Measurements from ENCODE around the gene PATJ. TPM values are rescaled to one million over a fixed set of nuclear protein-coding genes. Genes with fewer than 3 reads are reported as not detected.
A peak's percentile ranks its signal among the peaks of the same experiment; 100 is the strongest.

Gene PATJ
- total RNA-seq, 1 experiment from 2014 or later = 47.3 TPM

DNA sequence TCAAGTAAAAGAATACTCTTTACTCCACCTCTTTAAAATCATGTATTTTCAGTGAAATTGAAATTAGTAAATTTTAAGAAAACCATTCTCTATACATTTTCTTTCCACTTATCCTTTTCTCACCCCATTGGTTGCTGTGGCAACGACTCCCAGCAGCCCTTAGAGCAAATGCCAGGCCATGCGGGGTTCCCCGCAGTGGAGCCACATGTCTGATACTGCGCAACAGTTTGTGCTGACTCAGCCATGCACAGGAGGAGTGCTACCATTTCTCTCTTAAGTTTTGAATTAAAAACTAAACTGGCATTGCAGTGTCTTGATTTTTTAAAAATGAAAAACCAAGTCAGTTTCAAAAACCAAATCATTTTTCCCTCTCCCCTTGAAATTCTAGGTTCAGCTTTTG is 238.3 kb downstream of the PATJ start:
- Mint-ChIP-seq H3K36me3 (ENCODE audit: insufficient read depth in 1 of 3, low read depth in 3 of 3) (peaks cover 0 to 2% (median 0%) of the 10 kb centered on the region in 3 experiments; a peak in 1 of 7 replicates), H3K4me1 (peaks cover 26 to 31% of the 10 kb centered on the region in 2 experiments), H3K27ac (peak overlapping the region in 2 of 3 experiments; percentile 29 to 69; a peak in 2 of 7 replicates), H3K9me3 (no peaks in the 10 kb centered on the region), H3K4me3 (no peak overlapping the region), H3K27me3 (ENCODE audit: low read depth) (no peaks in the 10 kb centered on the region)
- H2BK12ac ChIP-seq (ENCODE audit: insufficient read length, low read depth, low read length) = no peak overlapping the region
- TF ChIP-seq, protein P1, sequence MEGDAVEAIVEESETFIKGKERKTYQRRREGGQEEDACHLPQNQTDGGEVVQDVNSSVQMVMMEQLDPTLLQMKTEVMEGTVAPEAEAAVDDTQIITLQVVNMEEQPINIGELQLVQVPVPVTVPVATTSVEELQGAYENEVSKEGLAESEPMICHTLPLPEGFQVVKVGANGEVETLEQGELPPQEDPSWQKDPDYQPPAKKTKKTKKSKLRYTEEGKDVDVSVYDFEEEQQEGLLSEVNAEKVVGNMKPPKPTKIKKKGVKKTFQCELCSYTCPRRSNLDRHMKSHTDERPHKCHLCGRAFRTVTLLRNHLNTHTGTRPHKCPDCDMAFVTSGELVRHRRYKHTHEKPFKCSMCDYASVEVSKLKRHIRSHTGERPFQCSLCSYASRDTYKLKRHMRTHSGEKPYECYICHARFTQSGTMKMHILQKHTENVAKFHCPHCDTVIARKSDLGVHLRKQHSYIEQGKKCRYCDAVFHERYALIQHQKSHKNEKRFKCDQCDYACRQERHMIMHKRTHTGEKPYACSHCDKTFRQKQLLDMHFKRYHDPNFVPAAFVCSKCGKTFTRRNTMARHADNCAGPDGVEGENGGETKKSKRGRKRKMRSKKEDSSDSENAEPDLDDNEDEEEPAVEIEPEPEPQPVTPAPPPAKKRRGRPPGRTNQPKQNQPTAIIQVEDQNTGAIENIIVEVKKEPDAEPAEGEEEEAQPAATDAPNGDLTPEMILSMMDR (conservative IDR thresholded peaks at IDR 0.05) = no peak
- H4K20me1 ChIP-seq (ENCODE audit: control insufficient read depth, insufficient read depth, insufficient read length) = no peaks in the 10 kb centered on the region
- H4K91ac ChIP-seq (ENCODE audit: insufficient read length, low read depth, low read length) = no peak overlapping the region
- no peak overlapping the region for H2AK5ac ChIP-seq (ENCODE audit: insufficient read length, low read length)
- no peak overlapping the region for H3K4me2 ChIP-seq (ENCODE audit: insufficient read depth, insufficient read length, low read length)
- H3K23ac ChIP-seq (ENCODE audit: insufficient read length, low read depth, low read length) = no peak overlapping the region
- H3T11ph ChIP-seq (ENCODE audit: low read length) = no peak overlapping the region
- no peaks in the 10 kb centered on the region for H3K9me3 ChIP-seq (ENCODE audit: control insufficient read depth, low read depth, low read length)
- no peak overlapping the region for H2BK5ac ChIP-seq (ENCODE audit: insufficient read length, low read length)
- no peaks in the 10 kb centered on the region for H3K27me3 ChIP-seq (ENCODE audit: insufficient read depth, low read length)
- no peak overlapping the region for H3K18ac ChIP-seq (ENCODE audit: insufficient read length, low read depth, low read length)
- no peak overlapping the region for H2BK120ac ChIP-seq (ENCODE audit: low read depth, low read length, poor library complexity, severe bottlenecking)
- no peaks in the 10 kb centered on the region for H3K23me2 ChIP-seq (ENCODE audit: insufficient read length, low read depth, low read length, poor library complexity, severe bottlenecking)
- no peak overlapping the region for H3K27ac ChIP-seq (ENCODE audit: insufficient read length, low read depth, low read length)
- H3K14ac ChIP-seq (ENCODE audit: insufficient read depth, low read length) = no peak overlapping the region
- no peaks in the 10 kb centered on the region for H3K79me2 ChIP-seq (ENCODE audit: insufficient read depth, low read length)
- H3K56ac ChIP-seq (ENCODE audit: insufficient read length, low read depth, low read length) = no peak overlapping the region
- no peak overlapping the region for H4K8ac ChIP-seq (replicated peaks; ENCODE audit: insufficient read length, low read depth, low read length)
- no peak overlapping the region for H2BK20ac ChIP-seq (ENCODE audit: low read depth, low read length, poor library complexity, severe bottlenecking)
- peak; percentile 40 for DNase-seq
- H3K4me1 ChIP-seq (ENCODE audit: insufficient read depth, low read length) = no peaks in the 10 kb centered on the region; the same call in 1 of the 2 replicates
- WGBS (ENCODE audit: extremely low coverage, insufficient read length, low lambda C conversion rate) = no CpG with 5 or more reads among the region's 4 CpGs
- H3K4ac ChIP-seq (ENCODE audit: low read depth, low read length) = no peak overlapping the region
- no peak overlapping the region for H4K5ac ChIP-seq (ENCODE audit: insufficient read length, low read depth, low read length)
- H2BK15ac ChIP-seq (ENCODE audit: low read depth, low read length) = no peak overlapping the region
- no peaks in the 10 kb centered on the region for H3K79me1 ChIP-seq (ENCODE audit: insufficient read depth, low read depth, low read length, poor library complexity, severe bottlenecking)
- no peak overlapping the region for H2AFZ ChIP-seq (ENCODE audit: low read length)
- no peak overlapping the region for H3K9ac ChIP-seq (ENCODE audit: extremely low read depth, insufficient read length, low read length)

Data from H9 (cell line).